ENCODE measurements around the gene LAMTOR5.

DNA sequence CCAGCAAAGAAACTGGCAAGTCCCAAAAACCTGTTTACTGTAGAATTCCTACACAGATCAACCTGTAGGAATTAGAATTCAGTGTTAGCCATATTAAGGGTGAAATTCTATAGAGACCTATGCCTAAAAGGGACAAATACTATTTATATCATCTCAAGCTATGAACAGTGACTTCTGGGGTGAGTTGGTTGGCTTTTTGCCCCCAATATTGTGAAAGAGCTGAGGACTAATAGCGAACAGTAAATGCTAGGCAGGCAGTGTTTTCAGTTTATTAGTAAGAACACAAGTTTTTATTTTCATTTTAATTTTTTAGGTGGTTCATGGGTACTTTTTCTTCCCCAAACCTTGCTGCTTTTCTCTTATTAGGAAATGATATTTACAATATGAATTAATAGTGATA is 32.0 kb downstream of the LAMTOR5 start:
- no peak for TF ChIP-seq CTCF (IDR thresholded peaks at IDR 0.05; ENCODE audit: poor library complexity)
- no peak for TF ChIP-seq EZH2phosphoT487 (IDR thresholded peaks at IDR 0.05; ENCODE audit: low read depth, severe bottlenecking, unreplicated experiment)
- TF ChIP-seq EZH2 (IDR thresholded peaks at IDR 0.05; ENCODE audit: borderline replicate concordance) = no peak

All from hepatocyte (in vitro differentiated cells).